Mucosa of descending colon (tissue), 3 donors: ENCODE data around the gene MAGEA9B. TPM values are rescaled to one million over a fixed set of nuclear protein-coding genes. Genes with fewer than 3 reads are reported as not detected.
"Not testable (repeated sequence)": the region's sequence is repeated elsewhere in the genome, so short reads cannot be mapped to it uniquely, and the experiment has no call there.

Experiments
- ATAC-seq: fragments of 200-7000 bp; cut with Tn5 transposase; one replicate; pipeline ENCODE4 v1.9.1; 2020; ENCODE audit warnings: mild to moderate bottlenecking, moderate library complexity
- DNase-seq, 3 donors: peaks; one replicate each; pipeline ENCODE4 v3.0.0-alpha.2; 2020
- H3K36me3 ChIP-seq: fragments of 200-600 bp; one replicate; pipeline ENCODE4 v1.8.0; 2021; ENCODE audit warnings: low read depth, mild to moderate bottlenecking
- H3K4me1 ChIP-seq: fragments of 200-600 bp; one replicate; pipeline ENCODE4 v1.8.0; 2021; ENCODE audit warnings: low read depth, mild to moderate bottlenecking
- H3K4me3 ChIP-seq: fragments of 200-600 bp; one replicate; pipeline ENCODE4 v1.8.0; 2021; ENCODE audit warnings: mild to moderate bottlenecking
- H3K9me3 ChIP-seq: fragments of 200-600 bp; one replicate; pipeline ENCODE4 v1.8.0; 2021; ENCODE audit warnings: mild to moderate bottlenecking
- intact Hi-C, 2 donors: fragments of 100-400 bp; cut with DNase I in 1 of 2; cut with micrococcal nuclease in 1 of 2; formaldehyde crosslinking; loops; one replicate each; pipeline versions ENCODE4 v1.11.0 to v1.11.1; 2022; cut with DNase I, micrococcal nuclease
- long read RNA-seq, 2 donors: library from polyadenylated mRNA; unstranded; transcript quantifications; one replicate each; pipeline ENCODE4 v2.0.0, GENCODE V29; 2019 to 2021
- total RNA-seq, 3 donors: library from RNA; stranded (reverse); fragmentation: NEBNext Ultra II Directional in 2 of 3; extraction: Animal tissue kit (Norgen Biotek cat#: 25700) in 2 of 3; gene quantifications; one replicate each; pipeline versions ENCODE4 v1.2.1 to v1.2.4, GENCODE V29; 2021 to 2023
- TF ChIP-seq, protein P1 (sequence below): fragments of 200-600 bp; IDR thresholded peaks from one replicate; pipeline ENCODE4 v1.8.0; 2022; ENCODE audit warnings: antibody characterized with exemption, mild to moderate bottlenecking
- donor health status: DM: no; HTN: no; CAD: no; lungs with moderate emphysema.
- donor health status: DM: no; HTN: no; CAD: no.
- donor health status: DM: no; HTN: yes; CAD: no.

The MAGEA9B gene, protein sequence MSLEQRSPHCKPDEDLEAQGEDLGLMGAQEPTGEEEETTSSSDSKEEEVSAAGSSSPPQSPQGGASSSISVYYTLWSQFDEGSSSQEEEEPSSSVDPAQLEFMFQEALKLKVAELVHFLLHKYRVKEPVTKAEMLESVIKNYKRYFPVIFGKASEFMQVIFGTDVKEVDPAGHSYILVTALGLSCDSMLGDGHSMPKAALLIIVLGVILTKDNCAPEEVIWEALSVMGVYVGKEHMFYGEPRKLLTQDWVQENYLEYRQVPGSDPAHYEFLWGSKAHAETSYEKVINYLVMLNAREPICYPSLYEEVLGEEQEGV
- not detected for total RNA-seq
- long read RNA-seq, donor 1 = 0 reads
- long read RNA-seq, donor 2 = 0 reads

DNA sequence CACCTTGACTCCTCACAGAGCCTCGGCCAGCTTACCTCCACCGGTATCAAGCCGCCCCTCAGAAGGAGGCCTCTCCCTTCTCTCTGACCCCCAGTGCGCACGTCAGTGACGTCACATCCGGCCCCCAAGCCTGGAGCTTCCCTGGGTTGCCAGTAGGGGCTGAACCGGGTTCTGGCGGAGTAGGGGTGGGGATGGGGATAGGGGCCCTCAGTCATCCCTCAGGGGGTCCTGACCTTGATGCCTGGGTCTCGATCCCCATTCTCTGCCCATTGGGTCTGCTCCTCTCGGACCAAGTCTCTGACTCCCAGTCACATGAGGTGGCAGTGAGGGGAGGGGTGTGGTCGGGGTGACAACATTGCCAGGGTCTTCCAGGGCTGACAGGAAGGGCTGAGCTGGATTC, at the start of gene MAGEA9B:
Gene MAGEA9B (minus strand): TSS at position 101 of the 400 bp plus-strand sequence. CDS start 4,280 bp downstream, outside the sequence.
- H3K4me3 ChIP-seq, H3K9me3 ChIP-seq, ATAC-seq, intact Hi-C loops, H3K4me1 ChIP-seq, H3K36me3 ChIP-seq, DNase-seq: not testable (repeated sequence)

DNA sequence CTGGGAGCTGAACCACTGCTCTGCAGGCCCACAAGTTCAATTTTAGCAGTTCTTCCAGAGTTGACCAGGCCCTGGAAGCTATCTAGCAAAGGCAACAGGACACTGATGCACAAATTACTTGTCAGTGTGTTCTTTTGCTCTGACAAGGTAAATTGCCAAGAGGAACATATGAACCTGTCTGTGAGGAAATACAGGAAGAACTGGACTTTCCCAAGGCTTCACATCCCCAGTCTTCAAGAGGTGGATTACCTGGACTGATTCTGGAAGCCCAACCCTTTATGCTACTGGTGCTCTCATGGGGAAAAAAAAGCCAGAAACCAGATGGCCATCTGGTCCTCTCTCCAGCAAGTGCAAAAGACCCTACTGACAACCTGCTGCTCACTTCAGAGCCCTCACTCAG, 46.3 kb upstream of the MAGEA9B start:
- Histone ChIP-seq H3K4me3 (no peak overlapping the region), H3K36me3 (no peaks in the 10 kb centered on the region), H3K9me3 (no peaks in the 10 kb centered on the region), H3K4me1 (no peaks in the 10 kb centered on the region)
- TF ChIP-seq, protein P1, sequence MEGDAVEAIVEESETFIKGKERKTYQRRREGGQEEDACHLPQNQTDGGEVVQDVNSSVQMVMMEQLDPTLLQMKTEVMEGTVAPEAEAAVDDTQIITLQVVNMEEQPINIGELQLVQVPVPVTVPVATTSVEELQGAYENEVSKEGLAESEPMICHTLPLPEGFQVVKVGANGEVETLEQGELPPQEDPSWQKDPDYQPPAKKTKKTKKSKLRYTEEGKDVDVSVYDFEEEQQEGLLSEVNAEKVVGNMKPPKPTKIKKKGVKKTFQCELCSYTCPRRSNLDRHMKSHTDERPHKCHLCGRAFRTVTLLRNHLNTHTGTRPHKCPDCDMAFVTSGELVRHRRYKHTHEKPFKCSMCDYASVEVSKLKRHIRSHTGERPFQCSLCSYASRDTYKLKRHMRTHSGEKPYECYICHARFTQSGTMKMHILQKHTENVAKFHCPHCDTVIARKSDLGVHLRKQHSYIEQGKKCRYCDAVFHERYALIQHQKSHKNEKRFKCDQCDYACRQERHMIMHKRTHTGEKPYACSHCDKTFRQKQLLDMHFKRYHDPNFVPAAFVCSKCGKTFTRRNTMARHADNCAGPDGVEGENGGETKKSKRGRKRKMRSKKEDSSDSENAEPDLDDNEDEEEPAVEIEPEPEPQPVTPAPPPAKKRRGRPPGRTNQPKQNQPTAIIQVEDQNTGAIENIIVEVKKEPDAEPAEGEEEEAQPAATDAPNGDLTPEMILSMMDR = no peak
- intact Hi-C loops = no loop called here
- ATAC-seq = no peak
- DNase-seq = no peak

DNA sequence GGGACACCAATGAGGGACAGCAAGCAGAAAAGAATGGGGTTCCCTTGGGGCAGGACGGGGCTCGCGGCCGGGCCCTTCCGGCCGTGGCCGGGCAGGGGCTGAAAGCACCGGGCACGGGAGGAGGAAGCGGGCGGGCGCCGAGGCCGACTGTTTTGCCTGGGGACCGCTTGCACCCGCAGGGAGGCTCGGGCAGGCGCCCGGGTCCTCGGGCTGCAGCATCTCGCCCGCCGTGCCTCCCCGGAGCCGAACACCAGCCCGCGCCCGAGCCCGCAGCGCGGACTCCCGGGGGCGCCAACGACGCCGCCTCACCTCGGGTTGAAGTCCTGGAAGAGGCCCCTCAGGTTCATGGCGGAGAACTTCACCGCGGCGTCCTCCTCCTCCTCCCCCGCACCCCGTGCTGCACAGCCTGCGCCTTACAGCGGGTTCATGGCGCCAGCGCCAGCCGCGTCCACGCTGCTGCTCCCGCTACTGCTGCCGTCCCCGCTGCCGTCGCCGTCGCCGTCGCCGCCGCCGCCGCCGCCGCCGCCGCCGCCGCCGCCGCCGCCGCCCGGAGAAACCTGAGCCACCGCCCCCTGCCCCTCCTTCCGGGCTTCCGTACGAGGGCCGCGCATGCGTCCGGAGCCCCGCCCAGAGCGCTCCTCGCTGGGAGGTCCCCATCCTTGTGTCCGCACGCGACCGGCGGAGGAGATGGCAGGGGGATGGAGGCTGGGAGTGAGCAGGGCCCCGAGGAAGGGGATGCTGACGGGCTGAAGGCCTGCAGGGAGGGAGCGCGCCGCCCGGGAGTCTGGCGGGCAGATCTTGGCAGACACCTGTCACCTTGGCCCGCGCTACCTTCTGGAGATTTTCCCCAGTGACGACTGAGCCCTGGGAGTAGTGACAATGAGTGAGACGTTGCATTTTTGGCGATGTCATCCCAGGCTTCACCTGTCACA, 44.2 kb upstream of the MAGEA9B start, which contains the start of gene TMEM185A:
Gene TMEM185A (minus strand): TSS at position 559 of the 932 bp plus-strand sequence. CDS start 212 bp downstream, at position 347.
- no peaks in the 10 kb centered on the region for H3K36me3 ChIP-seq
- peak within 1 kb of the TSS; percentile 40 for H3K4me3 ChIP-seq
- ATAC-seq (peak; percentile 94), DNase-seq (peak; percentile 77 to 84 (median 80))
- no peaks in the 10 kb centered on the region for H3K9me3 ChIP-seq
- TF ChIP-seq, protein P1 = no peak
- H3K4me1 ChIP-seq = no peaks in the 10 kb centered on the region
- intact Hi-C loops = no loop called here

DNA sequence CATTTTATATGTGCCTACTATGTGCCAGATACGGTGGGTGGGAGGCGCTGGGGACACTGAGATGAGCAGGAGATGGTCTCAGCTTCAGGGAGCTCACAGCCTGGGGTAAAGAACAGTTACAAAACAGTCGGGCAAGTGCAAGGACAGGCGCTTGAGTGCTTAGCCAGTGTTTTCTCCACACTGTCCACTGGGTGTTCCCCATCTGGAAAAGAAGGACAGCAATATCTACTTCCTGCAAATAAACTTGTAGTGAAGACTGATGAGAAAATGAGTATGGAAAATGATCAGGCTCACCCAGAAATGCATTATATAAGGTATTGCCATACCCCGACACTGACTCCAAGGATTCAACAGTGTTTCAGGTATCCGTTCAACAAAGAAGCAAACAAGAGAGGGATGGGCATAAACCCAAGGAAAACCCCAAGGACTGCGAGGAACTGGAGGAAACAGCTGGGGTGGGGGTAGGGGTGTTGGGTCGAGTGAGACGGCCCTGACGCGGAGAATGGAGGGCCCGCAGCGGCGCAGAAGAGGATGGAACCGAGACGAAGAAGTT, 43.5 kb upstream of the MAGEA9B start:
- TF ChIP-seq, protein P1 = no peak
- H3K9me3 ChIP-seq = no peaks in the 10 kb centered on the region
- peak overlapping the region; percentile 40 for H3K4me3 ChIP-seq
- H3K4me1 ChIP-seq = no peaks in the 10 kb centered on the region
- no peaks in the 10 kb centered on the region for H3K36me3 ChIP-seq
- DNase-seq = peak in 1 of 3 donors; percentile 10
- ATAC-seq = peak; percentile 64
- intact Hi-C loops = no loop called here

DNA sequence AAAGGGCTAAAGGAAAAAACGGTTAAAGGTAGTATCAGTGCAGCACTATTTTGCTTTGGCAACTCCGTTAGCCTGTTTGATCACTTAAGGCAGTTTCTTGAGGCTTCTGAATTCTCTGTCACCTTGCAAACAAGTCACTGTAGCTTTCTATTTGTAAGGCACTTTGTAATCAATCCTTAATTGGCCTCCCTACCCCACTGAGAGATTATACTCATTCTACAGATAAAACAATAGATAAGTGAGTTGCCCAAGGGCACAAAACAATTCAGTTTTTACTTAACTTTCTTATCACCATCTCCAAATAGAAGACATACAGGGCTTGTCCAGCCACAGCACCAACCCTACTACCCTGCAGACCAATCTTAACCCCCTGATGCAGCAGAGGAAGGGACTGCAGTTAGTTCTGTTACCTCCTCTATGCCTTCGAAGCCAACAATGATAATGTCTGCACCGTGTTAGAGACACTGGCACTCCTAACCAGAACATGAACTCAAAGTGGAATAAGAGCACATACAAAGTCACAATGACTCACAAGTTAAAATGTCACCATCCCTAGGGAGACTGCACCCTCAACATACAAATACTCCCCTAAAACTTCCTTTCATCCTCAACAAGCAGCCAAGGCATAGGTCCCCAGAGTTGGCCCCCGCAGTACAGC, 42.6 kb upstream of the MAGEA9B start:
- ATAC-seq (no peak), DNase-seq (no peak)
- Histone ChIP-seq H3K9me3 (no peaks in the 10 kb centered on the region), H3K4me1 (no peaks in the 10 kb centered on the region), H3K4me3 (no peak overlapping the region), H3K36me3 (no peaks in the 10 kb centered on the region)
- TF ChIP-seq, protein P1 = no peak
- intact Hi-C loops = no loop called here
